BE2C (cell line): ENCODE data around the gene CLRN2.
"Not testable (repeated sequence)": the region's sequence is repeated elsewhere in the genome, so short reads cannot be mapped to it uniquely, and the experiment has no call there.

Source experiments
- DNase-seq: peaks from one replicate; pipeline ENCODE4 v3.0.0-alpha.2; 2020
- H3K27me3 ChIP-seq: fragments of 250-450 bp; sonication (Bioruptor Pico); 2 replicates; pipeline ENCODE4 v1.5.1; 2020; ENCODE audit warnings: mild to moderate bottlenecking
- H3K36me3 ChIP-seq: fragments of 250-450 bp; sonication (Bioruptor Pico); 2 replicates; pipeline ENCODE4 v1.5.1; 2020; ENCODE audit warnings: mild to moderate bottlenecking
- H3K4me1 ChIP-seq: fragments of 250-450 bp; sonication (Bioruptor Pico); 2 replicates; pipeline ENCODE4 v1.5.1; 2020
- H3K4me3 ChIP-seq: 2 replicates; pipeline ENCODE4 v1.5.1; 2011; ENCODE audit warnings: low read depth, low read length
- H3K9me3 ChIP-seq: fragments of 250-450 bp; sonication (Bioruptor Pico); 2 replicates; pipeline ENCODE4 v1.5.1; 2020
- CTCF ChIP-seq: IDR thresholded peaks from 2 replicates; pipeline ENCODE4 v1.5.1; 2012; ENCODE audit warnings: mild to moderate bottlenecking, low read depth, low read length

Gene CLRN2

GRCh38 chr4:17531538-17532285 is 16.7 kb downstream of the CLRN2 start:
- Histone ChIP-seq H3K27me3 (no peaks in the 10 kb centered on the region), H3K4me1 (peaks cover 3% of the 10 kb centered on the region; the same call in 1 of the 2 replicates), H3K4me3 (no peak overlapping the region), H3K9me3 (no peaks in the 10 kb centered on the region), H3K36me3 (no peaks in the 10 kb centered on the region)
- DNase-seq, result no peak
- TF ChIP-seq CTCF, result no peak

GRCh38 chr4:17534705-17535104 is 19.7 kb downstream of the CLRN2 start:
- no peak for TF ChIP-seq CTCF
- Histone ChIP-seq H3K9me3 (no peaks in the 10 kb centered on the region), H3K36me3 (no peaks in the 10 kb centered on the region)

GRCh38 chr4:17535242-17535641 is 20.3 kb downstream of the CLRN2 start:
- no peak for TF ChIP-seq CTCF
- H3K27me3 ChIP-seq, result no peaks in the 10 kb centered on the region
- no peaks in the 10 kb centered on the region for H3K4me1 ChIP-seq
- H3K9me3 ChIP-seq, result no peaks in the 10 kb centered on the region
- H3K4me3 ChIP-seq, result no peak overlapping the region
- H3K36me3 ChIP-seq, result no peaks in the 10 kb centered on the region
- no peak for DNase-seq

More at GRCh38 chr4:17534705-17535104, 19.7 kb downstream of the CLRN2 start:
- H3K27me3 ChIP-seq, result no peaks in the 10 kb centered on the region
- H3K4me3 ChIP-seq, result no peak overlapping the region
- DNase-seq, result no peak
- no peaks in the 10 kb centered on the region for H3K4me1 ChIP-seq

- peak; percentile 29 for DNase-seq
- TF ChIP-seq CTCF, result no peak
- Histone ChIP-seq H3K27me3 (no peaks in the 10 kb centered on the region), H3K4me1 (no peaks in the 10 kb centered on the region), H3K4me3 (no peak overlapping the region), H3K36me3 (no peaks in the 10 kb centered on the region), H3K9me3 (no peaks in the 10 kb centered on the region)
Observed at GRCh38 chr4:17535906-17536305, 20.9 kb downstream of the CLRN2 start.

- not testable (repeated sequence) for H3K4me1 ChIP-seq, H3K27me3 ChIP-seq, H3K36me3 ChIP-seq, DNase-seq, H3K9me3 ChIP-seq, H3K4me3 ChIP-seq
Observed at GRCh38 chr4:17537060-17537459, 22.1 kb downstream of the CLRN2 start.

GRCh38 chr4:17544205-17544604 is 29.2 kb downstream of the CLRN2 start:
- no peak overlapping the region for H3K4me3 ChIP-seq
- H3K27me3 ChIP-seq, result no peaks in the 10 kb centered on the region
- no peak for DNase-seq
- peaks cover 7% of the 10 kb centered on the region; the same call in 1 of the 2 replicates for H3K4me1 ChIP-seq
- no peaks in the 10 kb centered on the region for H3K9me3 ChIP-seq
- no peaks in the 10 kb centered on the region for H3K36me3 ChIP-seq
- no peak for TF ChIP-seq CTCF
